ENCODE results near the gene IMMP1L. TPM values are rescaled to one million over a fixed set of nuclear protein-coding genes. Genes with fewer than 3 reads are reported as not detected.
"Not testable (repeated sequence)": the region's sequence is repeated elsewhere in the genome, so short reads cannot be mapped to it uniquely, and the experiment has no call there.

The IMMP1L gene
- polyA plus RNA-seq, 3 donors from 2014 or later, result 48.4 to 78.3 (median 53.3) TPM

- H3K27ac Mint-ChIP-seq; H3K27me3 Mint-ChIP-seq (ENCODE audit: low read depth in 3 of 3); DNase-seq; H3K9me3 Mint-ChIP-seq; H3K4me3 Mint-ChIP-seq: not testable (repeated sequence)
- H3K4me1 Mint-ChIP-seq, result peaks cover 15 to 49% of the 10 kb centered on the region in 2 donors
- peaks cover 13 to 27% (median 18%) of the 10 kb centered on the region in 3 donors for H3K36me3 Mint-ChIP-seq
Observed at GRCh38 chr11:31493762-31494161, 15.7 kb downstream of the IMMP1L start.

GRCh38 chr11:31493235-31493634 lies 16.2 kb downstream of the IMMP1L start:
- no peak overlapping the region for H3K4me3 Mint-ChIP-seq
- H3K27ac Mint-ChIP-seq, result no peak overlapping the region
- H3K27me3 Mint-ChIP-seq (ENCODE audit: low read depth in 3 of 3), result no peaks in the 10 kb centered on the region
- peaks cover 13 to 27% (median 18%) of the 10 kb centered on the region in 3 donors for H3K36me3 Mint-ChIP-seq
- no peaks in the 10 kb centered on the region for H3K9me3 Mint-ChIP-seq
- no peak for DNase-seq
- peaks cover 15 to 47% of the 10 kb centered on the region in 2 donors for H3K4me1 Mint-ChIP-seq

- Mint-ChIP-seq H3K4me3 (no peak overlapping the region), H3K4me1 (peaks cover 15 to 50% of the 10 kb centered on the region in 2 donors), H3K9me3 (no peaks in the 10 kb centered on the region), H3K36me3 (peaks cover 13 to 27% (median 18%) of the 10 kb centered on the region in 3 donors), H3K27ac (peak overlapping the region in 1 of 6 donors; percentile 43), H3K27me3 (ENCODE audit: low read depth in 3 of 3) (no peaks in the 10 kb centered on the region)
- DNase-seq, result no peak
Observed at GRCh38 chr11:31492320-31492913, 17.0 kb downstream of the IMMP1L start.

DNA sequence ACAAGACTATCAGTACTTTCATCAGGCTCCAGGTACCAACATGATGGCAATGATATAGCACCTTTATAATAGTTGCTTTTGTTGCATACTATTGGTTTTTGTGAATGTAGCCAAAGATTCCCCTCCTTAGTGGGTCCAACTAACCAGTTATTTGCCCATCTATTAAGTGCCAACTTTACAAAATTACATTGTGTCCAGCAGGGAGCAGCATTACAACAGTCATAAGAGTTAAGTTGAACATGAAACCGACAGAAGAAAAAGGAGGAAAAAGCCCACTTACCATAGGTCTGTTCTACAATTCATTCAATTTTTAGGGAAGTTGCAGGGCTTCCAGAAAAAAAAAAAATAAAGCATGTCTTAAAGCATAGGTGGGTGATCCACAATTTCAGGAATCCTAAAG lies 21.6 kb downstream of the IMMP1L start:
- H3K4me3 Mint-ChIP-seq, result no peak overlapping the region
- no peak overlapping the region for H3K27ac Mint-ChIP-seq
- DNase-seq, result no peak
- H3K27me3 Mint-ChIP-seq (ENCODE audit: low read depth in 3 of 3), result no peaks in the 10 kb centered on the region
- peaks cover 3 to 6% (median 5%) of the 10 kb centered on the region in 3 donors for H3K36me3 Mint-ChIP-seq
- H3K4me1 Mint-ChIP-seq, result peaks cover 11 to 36% of the 10 kb centered on the region in 2 donors
- no peaks in the 10 kb centered on the region for H3K9me3 Mint-ChIP-seq

GRCh38 chr11:31484497-31484896 lies 24.9 kb downstream of the IMMP1L start:
- DNase-seq, result no peak
- H3K36me3 Mint-ChIP-seq, result peaks cover 1 to 2% (median 1%) of the 10 kb centered on the region in 3 donors
- no peaks in the 10 kb centered on the region for H3K27me3 Mint-ChIP-seq (ENCODE audit: low read depth in 3 of 3)
- no peaks in the 10 kb centered on the region for H3K9me3 Mint-ChIP-seq
- peaks cover under 1 to 16% of the 10 kb centered on the region in 2 donors for H3K4me1 Mint-ChIP-seq
- H3K27ac Mint-ChIP-seq, result no peak overlapping the region
- no peak overlapping the region for H3K4me3 Mint-ChIP-seq

DNA sequence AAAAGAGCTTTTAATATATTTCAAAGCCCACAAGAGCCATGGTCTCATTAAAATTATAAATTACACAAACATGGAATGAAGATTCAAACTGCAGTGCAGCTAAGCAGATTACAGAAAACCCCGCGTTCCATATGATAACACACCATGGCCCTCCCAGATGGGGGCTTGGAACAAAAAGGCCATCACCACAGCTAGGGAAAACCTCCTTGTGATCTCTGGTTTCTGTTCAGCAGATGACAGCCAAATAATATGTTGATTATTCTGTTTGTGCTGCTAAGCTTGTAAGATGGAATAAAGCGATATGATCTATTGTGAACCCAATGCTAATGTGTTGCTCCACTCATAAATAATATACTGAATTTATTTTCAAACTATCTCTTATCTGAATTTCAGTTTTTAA lies 28.5 kb downstream of the IMMP1L start:
- Mint-ChIP-seq H3K27ac (no peak overlapping the region), H3K4me1 (no peaks in the 10 kb centered on the region), H3K36me3 (no peaks in the 10 kb centered on the region), H3K4me3 (no peak overlapping the region), H3K9me3 (no peaks in the 10 kb centered on the region), H3K27me3 (ENCODE audit: low read depth in 3 of 3) (no peaks in the 10 kb centered on the region)
- DNase-seq, result no peak

DNA sequence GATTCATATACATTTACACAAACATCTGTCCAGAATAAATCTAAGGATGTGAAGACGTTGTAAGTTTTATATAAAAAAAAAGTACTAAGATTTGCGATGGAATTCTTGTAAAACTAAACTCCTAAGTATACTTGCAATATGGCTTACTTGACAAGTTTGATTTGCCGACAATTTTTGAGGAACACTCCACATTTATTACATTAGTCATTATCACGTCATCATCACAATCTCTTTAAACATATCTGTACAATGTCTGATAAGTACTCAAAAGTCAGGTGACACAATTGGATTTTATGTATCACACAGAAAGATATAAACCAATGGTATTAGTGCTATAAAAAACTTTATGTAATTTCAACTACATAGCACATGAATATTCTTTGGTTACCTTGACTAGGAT lies 30.4 kb downstream of the IMMP1L start:
- no peak for DNase-seq
- no peaks in the 10 kb centered on the region for H3K4me1 Mint-ChIP-seq
- H3K36me3 Mint-ChIP-seq, result no peaks in the 10 kb centered on the region
- H3K27me3 Mint-ChIP-seq (ENCODE audit: low read depth in 3 of 3), result no peaks in the 10 kb centered on the region
- no peak overlapping the region for H3K4me3 Mint-ChIP-seq
- H3K27ac Mint-ChIP-seq, result no peak overlapping the region
- H3K9me3 Mint-ChIP-seq, result no peaks in the 10 kb centered on the region

- no peaks in the 10 kb centered on the region for H3K36me3 Mint-ChIP-seq
- H3K4me1 Mint-ChIP-seq, result no peaks in the 10 kb centered on the region
- no peaks in the 10 kb centered on the region for H3K27me3 Mint-ChIP-seq (ENCODE audit: low read depth in 3 of 3)
- H3K4me3 Mint-ChIP-seq, result no peak overlapping the region
- H3K27ac Mint-ChIP-seq, result no peak overlapping the region
- no peaks in the 10 kb centered on the region for H3K9me3 Mint-ChIP-seq
- no peak for DNase-seq
Observed at GRCh38 chr11:31478223-31478590, 31.2 kb downstream of the IMMP1L start.

- H3K4me1 Mint-ChIP-seq, result no peaks in the 10 kb centered on the region
- H3K27ac Mint-ChIP-seq, result peak overlapping the region in 1 of 6 donors; percentile 12
- no peak for DNase-seq
- H3K4me3 Mint-ChIP-seq, result no peak overlapping the region
- no peaks in the 10 kb centered on the region for H3K9me3 Mint-ChIP-seq
- H3K27me3 Mint-ChIP-seq (ENCODE audit: low read depth in 3 of 3), result no peaks in the 10 kb centered on the region
- no peaks in the 10 kb centered on the region for H3K36me3 Mint-ChIP-seq
Observed at GRCh38 chr11:31477528-31478222, 31.7 kb downstream of the IMMP1L start.

DNA sequence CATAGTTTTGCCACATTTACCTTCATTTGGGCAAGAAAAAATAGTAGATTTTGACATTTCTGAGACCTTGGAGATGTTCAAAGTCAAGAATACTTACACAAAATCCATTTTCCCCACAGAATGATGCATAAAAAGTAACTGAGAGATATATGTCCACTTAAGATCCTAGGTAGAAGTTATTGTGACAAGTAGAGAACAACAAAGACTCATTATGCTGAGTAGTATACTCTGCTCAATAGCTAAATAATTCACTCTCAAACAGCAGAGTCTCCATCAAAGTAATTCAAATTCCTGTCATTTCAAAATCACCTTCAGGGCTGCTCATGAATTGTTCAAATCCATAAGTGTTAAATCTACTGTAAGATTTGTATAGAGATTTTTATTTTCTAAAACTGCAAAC lies 35.3 kb downstream of the IMMP1L start:
- no peaks in the 10 kb centered on the region for H3K9me3 Mint-ChIP-seq
- H3K4me3 Mint-ChIP-seq, result no peak overlapping the region
- H3K27me3 Mint-ChIP-seq (ENCODE audit: low read depth in 3 of 3), result no peaks in the 10 kb centered on the region
- DNase-seq, result no peak
- H3K4me1 Mint-ChIP-seq, result no peaks in the 10 kb centered on the region
- H3K27ac Mint-ChIP-seq, result no peak overlapping the region
- H3K36me3 Mint-ChIP-seq, result peaks cover 0 to 9% (median 0%) of the 10 kb centered on the region in 3 donors

DNA sequence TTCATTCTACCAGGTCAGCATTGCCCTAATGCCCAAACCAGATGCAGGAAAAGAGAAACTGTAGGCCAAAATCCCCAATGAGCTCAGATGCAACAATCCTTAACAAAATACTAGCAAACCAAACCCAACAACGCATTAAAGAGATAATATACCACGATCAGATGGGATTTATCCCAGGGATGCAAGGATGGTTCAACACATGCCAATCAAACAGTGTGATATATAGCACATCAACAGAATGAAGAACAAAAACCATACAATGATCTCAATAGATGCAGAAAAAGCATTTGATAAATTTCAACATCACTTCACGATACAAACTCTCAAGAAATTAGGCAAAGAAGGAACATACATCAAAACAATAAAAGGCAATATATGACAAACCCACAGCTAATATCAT lies 45.0 kb downstream of the IMMP1L start:
- peaks cover 0 to 13% (median 3%) of the 10 kb centered on the region in 6 donors for H3K9me3 Mint-ChIP-seq

DNA sequence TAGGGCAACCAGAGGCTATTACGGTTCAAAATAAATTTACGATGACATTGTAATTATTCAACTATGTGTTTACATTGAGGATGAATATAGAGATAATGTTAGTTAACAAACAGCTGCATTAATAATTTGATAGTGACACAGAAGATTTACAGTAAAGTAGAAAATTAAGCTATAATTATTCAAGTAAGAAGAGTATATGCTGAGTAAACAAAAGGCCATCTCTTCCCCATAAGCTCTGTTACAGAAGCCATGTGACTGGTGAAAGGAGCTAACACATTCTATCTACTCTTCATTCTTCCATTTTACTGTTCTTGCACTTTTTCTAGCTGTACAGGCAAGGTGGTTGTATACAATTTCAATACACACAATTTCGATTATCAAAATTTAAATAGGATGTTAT lies 54.2 kb downstream of the IMMP1L start:
- Mint-ChIP-seq H3K36me3 (peaks cover 7 to 22% (median 9%) of the 10 kb centered on the region in 3 donors), H3K27ac (no peak overlapping the region), H3K4me1 (peaks cover 2 to 15% of the 10 kb centered on the region in 2 donors), H3K9me3 (no peaks in the 10 kb centered on the region), H3K4me3 (no peak overlapping the region), H3K27me3 (ENCODE audit: low read depth in 3 of 3) (no peaks in the 10 kb centered on the region)
- DNase-seq, result no peak

More for the DNA sequence above, 45.0 kb downstream of the IMMP1L start:
- Mint-ChIP-seq H3K4me3 (no peak overlapping the region), H3K27me3 (ENCODE audit: low read depth in 3 of 3) (no peaks in the 10 kb centered on the region), H3K4me1 (no peaks in the 10 kb centered on the region), H3K27ac (no peak overlapping the region), H3K36me3 (peaks cover 17 to 49% (median 35%) of the 10 kb centered on the region in 3 donors)
- DNase-seq, result no peak

GRCh38 chr11:31450841-31451240 lies 58.6 kb downstream of the IMMP1L start:
- Mint-ChIP-seq H3K36me3 (peaks cover 17 to 36% (median 26%) of the 10 kb centered on the region in 3 donors), H3K4me3 (no peak overlapping the region)
- no peak for DNase-seq

GRCh38 chr11:31449040-31449439 lies 60.4 kb downstream of the IMMP1L start:
- Mint-ChIP-seq H3K4me3 (no peak overlapping the region), H3K9me3 (no peaks in the 10 kb centered on the region), H3K27me3 (ENCODE audit: low read depth in 3 of 3) (no peaks in the 10 kb centered on the region), H3K36me3 (peaks cover 17 to 35% (median 31%) of the 10 kb centered on the region in 3 donors), H3K4me1 (peaks cover 6 to 25% of the 10 kb centered on the region in 2 donors), H3K27ac (no peak overlapping the region)
- no peak for DNase-seq

More at GRCh38 chr11:31450841-31451240, 58.6 kb downstream of the IMMP1L start:
- Mint-ChIP-seq H3K27me3 (ENCODE audit: low read depth in 3 of 3) (no peaks in the 10 kb centered on the region), H3K4me1 (peaks cover 6 to 25% of the 10 kb centered on the region in 2 donors), H3K27ac (no peak overlapping the region), H3K9me3 (no peaks in the 10 kb centered on the region)
